Activated T-helper 2 cell treated with anti-CD3 and anti-CD28 coated beads, Interferon-gamma antibody, Interleukin-2, Interleukin-4, amounts not matched to agents 10 μg/mL and 5 μg/mL and 100 μg/mL, durations not matched to agents 14 hours and 24 hours and 36 hours (primary cell): ENCODE measurements around the gene TRABD2B. TPM values are rescaled to one million over a fixed set of nuclear protein-coding genes. Genes with fewer than 3 reads are reported as not detected.

ENCODE experiments used
- DNase-seq: peaks from one replicate; pipeline ENCODE4 v3.0.0; 2021; ENCODE audit warnings: low spot score
- H3K27ac Mint-ChIP-seq: one replicate; pipeline ENCODE4 v1.8.0; 2021; ENCODE audit warnings: mixed read lengths
- H3K27me3 Mint-ChIP-seq: one replicate; pipeline ENCODE4 v1.8.0; 2021; ENCODE audit warnings: low read depth, mixed read lengths
- H3K36me3 Mint-ChIP-seq: one replicate; pipeline ENCODE4 v1.8.0; 2021; ENCODE audit warnings: low read depth, mixed read lengths
- H3K4me1 Mint-ChIP-seq: one replicate; pipeline ENCODE4 v1.8.0; 2021; ENCODE audit warnings: low read depth, mixed read lengths
- H3K4me3 Mint-ChIP-seq: one replicate; pipeline ENCODE4 v1.8.0; 2021; ENCODE audit warnings: low read depth, mild to moderate bottlenecking, moderate library complexity, mixed read lengths
- H3K9me3 Mint-ChIP-seq: one replicate; pipeline ENCODE4 v1.8.0; 2021; ENCODE audit warnings: mixed read lengths
- intact Hi-C: fragments of 100-400 bp; cut with micrococcal nuclease; formaldehyde crosslinking; loops from one replicate; pipeline ENCODE4 v1.15.1; 2023
- total RNA-seq: library from RNA; stranded (reverse); gene quantifications from 2 replicates; pipeline ENCODE4 v1.2.3, GENCODE V29; 2022

The TRABD2B gene
- total RNA-seq, 1 donor from 2014 or later, result not detected

- no peaks in the 10 kb centered on the region for H3K4me1 Mint-ChIP-seq
- no peaks in the 10 kb centered on the region for H3K27me3 Mint-ChIP-seq
- no peak for DNase-seq
- no peak overlapping the region for H3K27ac Mint-ChIP-seq
- no peaks in the 10 kb centered on the region for H3K36me3 Mint-ChIP-seq
- H3K9me3 Mint-ChIP-seq, result no peaks in the 10 kb centered on the region
- intact Hi-C loops, result no loop called here
- no peak overlapping the region for H3K4me3 Mint-ChIP-seq
Observed at GRCh38 chr1:47758341-47759250, 238.6 kb downstream of the TRABD2B start.

- Mint-ChIP-seq H3K4me3 (no peak overlapping the region), H3K36me3 (no peaks in the 10 kb centered on the region), H3K27me3 (no peaks in the 10 kb centered on the region), H3K4me1 (no peaks in the 10 kb centered on the region), H3K27ac (no peak overlapping the region), H3K9me3 (no peaks in the 10 kb centered on the region)
- DNase-seq, result no peak
- intact Hi-C loops, result no loop called here
Observed at GRCh38 chr1:47757226-47757975, 239.8 kb downstream of the TRABD2B start.

DNA sequence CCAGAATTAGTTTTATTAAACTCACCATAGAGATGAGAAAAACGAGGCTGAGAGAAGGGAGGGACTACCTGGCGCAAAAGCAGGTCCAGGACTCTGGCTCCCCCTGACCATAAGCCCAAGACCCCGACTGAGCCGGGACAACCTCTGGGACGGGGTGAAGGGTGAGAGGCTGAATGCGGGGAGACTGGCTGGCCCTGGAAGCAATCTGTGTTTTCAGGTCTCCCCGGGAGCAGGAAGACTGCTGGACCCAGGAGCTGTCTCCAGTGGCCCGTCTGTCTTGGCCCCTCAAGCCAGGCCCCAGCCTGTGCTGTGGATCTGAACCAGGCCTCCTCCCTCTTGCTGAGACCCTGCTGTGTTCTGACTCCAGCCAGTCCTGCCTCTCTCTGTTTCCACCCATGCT, 240.8 kb downstream of the TRABD2B start:
- Mint-ChIP-seq H3K9me3 (no peaks in the 10 kb centered on the region), H3K4me1 (no peaks in the 10 kb centered on the region), H3K4me3 (no peak overlapping the region), H3K27ac (no peak overlapping the region), H3K36me3 (no peaks in the 10 kb centered on the region), H3K27me3 (no peaks in the 10 kb centered on the region)
- no peak for DNase-seq
- intact Hi-C loops, result no loop called here

GRCh38 chr1:47756006-47756405, 241.2 kb downstream of the TRABD2B start:
- Mint-ChIP-seq H3K9me3 (no peaks in the 10 kb centered on the region), H3K4me1 (no peaks in the 10 kb centered on the region), H3K27me3 (no peaks in the 10 kb centered on the region), H3K27ac (no peak overlapping the region), H3K4me3 (no peak overlapping the region), H3K36me3 (no peaks in the 10 kb centered on the region)
- intact Hi-C loops, result no loop called here
- DNase-seq, result no peak

DNA sequence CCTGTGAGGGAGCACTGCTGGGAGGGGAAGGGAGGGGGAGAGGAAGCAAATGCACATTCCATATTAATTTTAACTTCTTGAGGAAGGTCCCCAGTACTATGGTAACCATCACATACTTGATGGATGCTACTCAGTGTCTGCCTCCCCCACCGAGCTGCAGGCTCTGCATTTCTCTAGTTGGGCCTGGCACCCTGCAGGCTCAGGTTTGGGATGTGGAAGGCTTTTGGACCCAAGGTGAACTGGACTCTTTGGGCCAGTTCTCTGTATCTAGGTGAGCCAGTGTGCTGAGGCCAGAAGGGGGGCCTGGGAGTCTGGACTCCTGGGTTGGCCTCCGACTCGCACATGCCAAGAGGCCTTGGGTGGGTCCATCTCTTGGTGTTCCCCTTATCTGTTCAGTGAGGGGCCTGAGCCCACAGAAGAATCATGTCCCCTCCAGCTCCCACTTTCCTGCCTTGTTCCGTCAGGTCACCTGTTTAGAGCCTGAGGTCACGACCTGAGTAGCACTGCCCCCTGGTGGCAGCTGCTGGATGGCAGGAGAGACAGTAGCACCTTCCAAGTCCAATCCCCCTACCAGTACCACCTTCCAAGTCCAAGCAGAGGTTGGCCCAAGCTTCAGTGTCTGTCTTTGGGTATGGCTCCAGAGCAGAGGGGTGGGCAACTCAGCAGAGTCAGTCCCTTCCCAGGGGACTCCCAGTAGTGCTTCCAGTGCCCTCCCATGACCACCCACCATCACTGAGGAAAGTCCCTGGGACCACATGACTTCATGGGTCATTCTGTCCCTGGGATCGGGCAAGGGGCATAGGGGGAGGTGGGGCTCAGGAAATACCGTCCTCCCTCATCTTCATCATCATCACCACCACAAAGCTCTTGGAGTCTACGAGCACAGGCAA, 241.8 kb downstream of the TRABD2B start:
- no peaks in the 10 kb centered on the region for H3K36me3 Mint-ChIP-seq
- no peak overlapping the region for H3K27ac Mint-ChIP-seq
- H3K9me3 Mint-ChIP-seq, result no peaks in the 10 kb centered on the region
- peak; percentile 23 for DNase-seq
- H3K4me3 Mint-ChIP-seq, result no peak overlapping the region
- H3K4me1 Mint-ChIP-seq, result no peaks in the 10 kb centered on the region
- no peaks in the 10 kb centered on the region for H3K27me3 Mint-ChIP-seq
- intact Hi-C loops, result no loop called here

DNA sequence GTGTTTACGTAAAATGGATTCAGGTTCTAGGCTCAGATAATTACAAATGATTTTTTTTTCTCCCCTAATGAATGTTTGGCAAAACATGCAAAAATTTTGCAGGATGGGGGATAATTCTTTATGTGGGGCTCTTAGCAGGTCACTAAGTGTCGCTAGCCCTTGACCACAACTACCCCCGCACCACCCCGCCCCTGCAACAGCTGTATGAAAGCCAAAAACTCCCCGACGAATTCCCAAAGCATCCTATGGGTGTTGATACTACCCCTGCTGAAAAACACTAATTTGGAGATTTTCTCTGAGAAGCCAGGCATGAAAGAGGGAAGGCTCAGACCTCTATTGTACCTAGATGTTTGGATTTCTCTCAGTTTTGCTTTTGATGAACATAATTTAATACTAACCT, 243.0 kb downstream of the TRABD2B start:
- no peak overlapping the region for H3K4me3 Mint-ChIP-seq
- H3K4me1 Mint-ChIP-seq, result no peaks in the 10 kb centered on the region
- no peaks in the 10 kb centered on the region for H3K36me3 Mint-ChIP-seq
- H3K27me3 Mint-ChIP-seq, result no peaks in the 10 kb centered on the region
- H3K27ac Mint-ChIP-seq, result no peak overlapping the region
- H3K9me3 Mint-ChIP-seq, result no peaks in the 10 kb centered on the region
- intact Hi-C loops, result no loop called here
- DNase-seq, result no peak

GRCh38 chr1:47753808-47754207, 243.4 kb downstream of the TRABD2B start:
- H3K9me3 Mint-ChIP-seq, result no peaks in the 10 kb centered on the region
- H3K27ac Mint-ChIP-seq, result no peak overlapping the region
- H3K4me3 Mint-ChIP-seq, result no peak overlapping the region
- no peaks in the 10 kb centered on the region for H3K27me3 Mint-ChIP-seq
- H3K4me1 Mint-ChIP-seq, result no peaks in the 10 kb centered on the region
- no peak for DNase-seq
- intact Hi-C loops, result no loop called here
- H3K36me3 Mint-ChIP-seq, result no peaks in the 10 kb centered on the region

DNA sequence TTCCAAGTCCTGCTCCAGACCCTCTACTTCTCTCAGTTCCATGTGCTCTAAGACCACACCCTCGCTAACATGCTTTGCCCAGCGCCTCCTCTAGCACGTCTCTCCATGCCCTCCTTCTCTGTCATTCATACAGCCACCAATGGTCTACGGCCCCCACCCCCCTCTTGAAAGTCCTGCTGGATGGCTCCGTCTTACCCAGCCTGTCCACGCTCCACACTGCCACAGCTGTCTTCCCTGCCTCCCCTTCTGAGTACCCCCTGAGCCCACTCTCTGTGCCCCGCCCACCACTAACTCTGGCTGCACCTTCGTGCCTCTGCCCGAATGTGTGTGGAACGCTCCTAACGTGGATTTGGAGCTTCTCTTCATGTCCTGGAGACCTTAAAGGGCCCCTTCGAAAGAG, 244.6 kb downstream of the TRABD2B start:
- intact Hi-C loops, result no loop called here
- no peaks in the 10 kb centered on the region for H3K4me1 Mint-ChIP-seq
- no peak overlapping the region for H3K4me3 Mint-ChIP-seq
- DNase-seq, result no peak
- H3K9me3 Mint-ChIP-seq, result no peaks in the 10 kb centered on the region
- no peaks in the 10 kb centered on the region for H3K36me3 Mint-ChIP-seq
- no peaks in the 10 kb centered on the region for H3K27me3 Mint-ChIP-seq
- H3K27ac Mint-ChIP-seq, result no peak overlapping the region

- H3K9me3 Mint-ChIP-seq, result no peaks in the 10 kb centered on the region
- intact Hi-C loops, result no loop called here
- no peaks in the 10 kb centered on the region for H3K27me3 Mint-ChIP-seq
- H3K27ac Mint-ChIP-seq, result no peak overlapping the region
- H3K36me3 Mint-ChIP-seq, result no peaks in the 10 kb centered on the region
- no peak overlapping the region for H3K4me3 Mint-ChIP-seq
- no peak for DNase-seq
- no peaks in the 10 kb centered on the region for H3K4me1 Mint-ChIP-seq
Observed at GRCh38 chr1:47751996-47752451, 245.2 kb downstream of the TRABD2B start.

DNA sequence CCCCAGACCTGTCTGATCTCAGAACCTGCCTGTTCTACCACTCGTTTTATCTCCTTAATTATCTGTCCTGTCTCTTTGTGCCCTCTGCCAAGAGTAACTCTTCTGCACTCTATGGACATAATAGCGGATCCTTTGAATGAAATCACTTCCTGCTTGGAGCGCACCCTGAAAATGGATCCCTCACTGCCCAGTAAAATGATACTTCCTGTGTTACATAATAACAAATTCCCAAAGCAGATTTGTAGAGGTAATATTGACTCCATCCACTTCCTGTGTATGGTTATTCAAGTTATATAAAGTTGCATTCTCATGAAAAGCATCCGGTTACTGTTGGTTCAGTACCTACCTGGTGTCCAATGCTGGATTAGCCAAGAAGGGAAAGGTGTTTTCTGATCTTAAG, 246.0 kb downstream of the TRABD2B start:
- Mint-ChIP-seq H3K36me3 (no peaks in the 10 kb centered on the region), H3K27me3 (no peaks in the 10 kb centered on the region), H3K9me3 (no peaks in the 10 kb centered on the region), H3K4me3 (no peak overlapping the region), H3K4me1 (no peaks in the 10 kb centered on the region), H3K27ac (no peak overlapping the region)
- no peak for DNase-seq
- intact Hi-C loops, result no loop called here

GRCh38 chr1:47745715-47746609, 251.2 kb downstream of the TRABD2B start:
- Mint-ChIP-seq H3K4me3 (no peak overlapping the region), H3K27ac (no peak overlapping the region)

More at GRCh38 chr1:47745715-47746609, 251.2 kb downstream of the TRABD2B start:
- H3K9me3 Mint-ChIP-seq, result peaks cover 10% of the 10 kb centered on the region
- no peak for DNase-seq
- no peaks in the 10 kb centered on the region for H3K4me1 Mint-ChIP-seq
- peaks cover 8% of the 10 kb centered on the region for H3K27me3 Mint-ChIP-seq
- H3K36me3 Mint-ChIP-seq, result no peaks in the 10 kb centered on the region
- intact Hi-C loops, result no loop called here
